ENCODE data around the gene CAPN12. TPM values are rescaled to one million over a fixed set of nuclear protein-coding genes. Genes with fewer than 3 reads are reported as not detected.

CAPN12 gene
- total RNA-seq, 3 donors from 2014 or later (not counting 1 experiment from before 2014, with no cell fraction given), result 7.4 to 51.0 (median 26.7) TPM

DNA sequence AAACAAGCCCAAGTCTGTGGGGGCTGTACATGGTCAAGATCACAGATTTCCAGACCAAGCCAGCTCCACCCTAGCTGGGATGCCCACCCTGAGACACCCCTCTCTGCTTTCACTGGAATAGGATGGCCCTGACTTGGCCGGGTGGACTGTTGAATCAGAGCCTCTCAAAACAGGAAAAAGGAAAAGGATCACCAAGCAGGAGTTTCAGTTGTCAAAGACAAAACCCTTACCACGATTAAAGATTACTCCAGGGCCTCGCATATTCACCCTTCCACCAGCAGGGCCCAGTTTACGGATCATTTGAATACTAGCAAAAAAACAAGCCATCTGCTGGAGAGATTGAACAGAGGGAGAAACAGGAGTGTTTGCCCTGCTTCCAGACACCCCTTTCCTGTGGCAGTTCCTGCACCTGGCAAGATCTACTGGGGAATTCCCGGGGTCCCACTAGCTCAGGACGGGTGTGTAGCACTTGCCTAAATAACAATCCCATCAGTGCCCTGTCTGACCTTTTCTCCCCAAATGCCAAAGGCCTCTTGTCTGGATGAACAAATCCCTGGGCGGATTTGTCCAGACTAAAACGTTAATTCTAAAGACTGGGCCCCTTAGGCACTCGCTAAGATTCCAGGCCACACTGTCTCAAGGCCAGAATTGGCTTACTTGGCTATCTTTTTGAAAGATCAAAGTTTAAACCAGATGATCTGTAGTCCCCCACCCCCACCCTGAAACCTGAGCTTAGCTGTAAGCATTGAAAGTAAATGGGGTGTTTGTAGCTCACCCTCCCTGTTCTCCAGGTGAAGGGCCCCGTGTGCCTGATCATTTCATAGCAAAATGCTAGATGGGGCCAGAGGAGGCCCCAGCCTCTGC is 58.4 kb downstream of the CAPN12 start:
- Histone ChIP-seq H3K27ac (ENCODE audit: low read length) (peak overlapping the region; percentile 96), H3K4me3 (ENCODE audit: low read length) (no peak overlapping the region), H3K4me1 (ENCODE audit: control insufficient read depth, insufficient read depth, low read length) (peaks cover 88% of the 10 kb centered on the region), H3K9me3 (ENCODE audit: control insufficient read depth, insufficient read depth, low read length) (no peaks in the 10 kb centered on the region), H3K36me3 (ENCODE audit: control insufficient read depth, insufficient read depth, low read length) (peaks cover 7% of the 10 kb centered on the region), H3K27me3 (ENCODE audit: control insufficient read depth, insufficient read depth, low read length) (no peaks in the 10 kb centered on the region)
- Mint-ChIP-seq H3K27me3 (ENCODE audit: low read depth in 2 of 2) (no peaks in the 10 kb centered on the region), H3K27ac (peak overlapping the region; percentile 98 to 100), H3K9me3 (no peaks in the 10 kb centered on the region), H3K36me3 (no peaks in the 10 kb centered on the region), H3K4me3 (peak overlapping the region; percentile 72), H3K4me1 (peaks cover 74 to 80% of the 10 kb centered on the region in 2 donors)
- DNase-seq, result peak in 1 of 2 donors; percentile 51
- TF ChIP-seq, protein P1, sequence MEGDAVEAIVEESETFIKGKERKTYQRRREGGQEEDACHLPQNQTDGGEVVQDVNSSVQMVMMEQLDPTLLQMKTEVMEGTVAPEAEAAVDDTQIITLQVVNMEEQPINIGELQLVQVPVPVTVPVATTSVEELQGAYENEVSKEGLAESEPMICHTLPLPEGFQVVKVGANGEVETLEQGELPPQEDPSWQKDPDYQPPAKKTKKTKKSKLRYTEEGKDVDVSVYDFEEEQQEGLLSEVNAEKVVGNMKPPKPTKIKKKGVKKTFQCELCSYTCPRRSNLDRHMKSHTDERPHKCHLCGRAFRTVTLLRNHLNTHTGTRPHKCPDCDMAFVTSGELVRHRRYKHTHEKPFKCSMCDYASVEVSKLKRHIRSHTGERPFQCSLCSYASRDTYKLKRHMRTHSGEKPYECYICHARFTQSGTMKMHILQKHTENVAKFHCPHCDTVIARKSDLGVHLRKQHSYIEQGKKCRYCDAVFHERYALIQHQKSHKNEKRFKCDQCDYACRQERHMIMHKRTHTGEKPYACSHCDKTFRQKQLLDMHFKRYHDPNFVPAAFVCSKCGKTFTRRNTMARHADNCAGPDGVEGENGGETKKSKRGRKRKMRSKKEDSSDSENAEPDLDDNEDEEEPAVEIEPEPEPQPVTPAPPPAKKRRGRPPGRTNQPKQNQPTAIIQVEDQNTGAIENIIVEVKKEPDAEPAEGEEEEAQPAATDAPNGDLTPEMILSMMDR (IDR thresholded peaks at IDR 0.05), result no peak
- peak in 1 of 3 donors; percentile 1 for ATAC-seq
- intact Hi-C loops (cut with micrococcal nuclease), result no loop called here
- 38% methylated on average over 10 of the region's 10 CpGs for WGBS (ENCODE audit: insufficient coverage)

DNA sequence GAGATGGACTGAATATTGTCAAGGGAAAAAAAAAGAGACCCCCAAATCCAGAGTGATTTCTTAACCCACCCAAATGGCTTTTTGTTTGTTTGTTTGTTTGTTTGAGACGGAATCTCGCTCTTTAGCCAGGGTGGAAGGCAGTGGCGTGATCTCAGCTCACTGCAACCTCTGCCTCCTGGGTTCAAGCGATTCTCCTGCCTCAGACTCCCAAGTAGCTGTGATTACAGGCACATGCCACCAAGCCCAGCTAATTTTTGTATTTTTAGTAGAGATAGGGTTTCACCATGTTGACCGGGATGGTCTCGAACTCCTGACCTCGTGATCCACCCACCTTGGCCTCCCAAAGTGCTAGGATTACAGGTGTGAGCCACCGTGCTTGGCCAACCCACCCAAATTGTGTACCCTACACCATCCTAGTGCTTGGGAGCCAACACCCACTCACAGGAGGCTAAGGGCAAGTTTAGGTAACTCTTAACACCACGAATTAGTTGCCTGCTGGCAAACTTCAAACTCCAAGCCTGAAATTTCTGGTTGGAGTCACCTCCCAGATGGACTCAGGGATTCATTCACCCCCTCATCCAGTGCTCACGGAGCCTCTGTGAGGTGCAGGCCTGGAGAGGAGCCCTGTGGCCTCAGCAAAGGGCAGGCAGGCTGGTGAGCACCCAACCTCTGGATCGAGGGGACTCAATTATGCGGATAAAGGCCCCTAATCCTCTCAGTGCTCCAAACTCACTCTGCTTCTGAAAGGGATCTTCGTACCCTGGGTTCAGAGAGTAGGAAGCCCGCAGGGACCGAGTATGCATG is 59.2 kb downstream of the CAPN12 start:
- H3K4me1 ChIP-seq (ENCODE audit: control insufficient read depth, insufficient read depth, low read length), result peaks cover 88% of the 10 kb centered on the region
- no peak for ATAC-seq
- no peaks in the 10 kb centered on the region for H3K36me3 Mint-ChIP-seq
- TF ChIP-seq, protein P1 (IDR thresholded peaks at IDR 0.05), result no peak
- peaks cover 2% of the 10 kb centered on the region for H3K36me3 ChIP-seq (ENCODE audit: control insufficient read depth, insufficient read depth, low read length)
- peaks cover 76 to 79% of the 10 kb centered on the region in 2 donors for H3K4me1 Mint-ChIP-seq
- DNase-seq, result no peak
- no peaks in the 10 kb centered on the region for H3K9me3 Mint-ChIP-seq
- H3K27me3 ChIP-seq (ENCODE audit: control insufficient read depth, insufficient read depth, low read length), result no peaks in the 10 kb centered on the region
- H3K4me3 ChIP-seq (ENCODE audit: low read length), result no peak overlapping the region
- no peaks in the 10 kb centered on the region for H3K9me3 ChIP-seq (ENCODE audit: control insufficient read depth, insufficient read depth, low read length)
- intact Hi-C loops (cut with micrococcal nuclease), result loop anchor here (5.0 kb wide), 1 partner anchor 38 kb away; the partner anchor contains the start of gene ACTN4
- H3K27ac Mint-ChIP-seq, result peak overlapping the region; percentile 98 to 100
- WGBS (ENCODE audit: insufficient coverage), result 93% methylated on average over 15 of the region's 15 CpGs
- H3K27ac ChIP-seq (ENCODE audit: low read length), result peak overlapping the region; percentile 96
- H3K4me3 Mint-ChIP-seq, result peak overlapping the region; percentile 72
- no peaks in the 10 kb centered on the region for H3K27me3 Mint-ChIP-seq (ENCODE audit: low read depth in 2 of 2)

DNA sequence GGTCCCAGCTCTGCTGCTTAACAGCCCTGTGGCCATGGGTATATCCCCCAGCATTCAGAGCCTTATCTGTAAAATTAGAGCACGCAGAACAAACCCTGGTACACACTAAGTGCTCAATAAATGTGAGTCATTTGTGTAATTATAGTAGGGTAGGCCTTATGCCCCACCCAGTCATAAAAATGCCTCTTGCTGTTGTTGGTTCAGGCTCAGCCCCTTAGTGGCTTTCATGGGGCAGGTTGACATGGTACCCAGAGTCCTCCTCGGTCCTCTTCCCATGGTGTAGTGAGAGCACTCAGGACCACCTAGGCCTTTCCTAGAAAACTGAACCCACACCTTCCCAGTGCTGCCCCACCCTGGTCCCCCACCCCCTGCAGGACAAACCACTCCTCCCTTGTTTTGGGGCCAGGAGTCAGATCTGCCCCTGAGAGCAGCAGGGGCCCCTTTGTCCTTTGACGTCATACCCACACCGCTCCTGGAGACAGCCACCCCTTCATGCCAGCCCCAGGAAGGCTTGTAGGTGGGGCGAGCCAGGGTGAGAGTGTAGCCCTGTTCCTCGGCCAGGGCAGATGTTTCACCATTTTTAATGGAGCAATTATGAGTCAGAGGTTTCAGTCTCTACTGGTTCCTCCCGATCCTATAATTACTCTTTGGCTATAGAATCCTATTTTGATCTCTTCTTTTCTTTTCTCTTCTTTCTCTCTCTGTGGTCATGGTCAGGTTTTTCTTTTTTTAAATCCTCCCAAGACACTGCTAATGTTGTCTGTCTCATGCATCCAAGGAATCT is 60.0 kb downstream of the CAPN12 start:
- H3K27me3 ChIP-seq (ENCODE audit: control insufficient read depth, insufficient read depth, low read length), result no peaks in the 10 kb centered on the region
- Mint-ChIP-seq H3K4me3 (peak overlapping the region; percentile 72), H3K9me3 (no peaks in the 10 kb centered on the region), H3K27me3 (ENCODE audit: low read depth in 2 of 2) (no peaks in the 10 kb centered on the region), H3K36me3 (no peaks in the 10 kb centered on the region), H3K4me1 (peaks cover 80 to 81% of the 10 kb centered on the region in 2 donors), H3K27ac (peak overlapping the region; percentile 98 to 100)
- H3K4me3 ChIP-seq (ENCODE audit: low read length), result no peak overlapping the region
- DNase-seq (peak in 1 of 2 donors; percentile 72), ATAC-seq (no peak)
- intact Hi-C loops (cut with micrococcal nuclease), result loop anchor here (5.0 kb wide), 1 partner anchor 37 kb away; the partner anchor contains the start of gene ACTN4
- H3K9me3 ChIP-seq (ENCODE audit: control insufficient read depth, insufficient read depth, low read length), result no peaks in the 10 kb centered on the region
- H3K27ac ChIP-seq (ENCODE audit: low read length), result peak overlapping the region; percentile 96
- TF ChIP-seq, protein P1 (IDR thresholded peaks at IDR 0.05), result no peak
- peaks cover 88% of the 10 kb centered on the region for H3K4me1 ChIP-seq (ENCODE audit: control insufficient read depth, insufficient read depth, low read length)
- WGBS (ENCODE audit: insufficient coverage), result 49% methylated on average over 7 of the region's 7 CpGs
- H3K36me3 ChIP-seq (ENCODE audit: control insufficient read depth, insufficient read depth, low read length), result no peaks in the 10 kb centered on the region

Measured in natural killer cell (primary cell).